NCI-H2227 treated with DMSO at 0.1 percent for 48 hours (cell line): ENCODE results near the gene DDOST.
"Not testable (repeated sequence)": the region's sequence is repeated elsewhere in the genome, so short reads cannot be mapped to it uniquely, and the experiment has no call there.

Experiments
- DNase-seq: peaks from one replicate; lab custom pipeline; 2025; lab: John Stamatoyannopoulos, UW

DDOST gene

GRCh38 chr1:20624709-20625108, 36.5 kb downstream of the DDOST start:
- DNase-seq = no peak

- no peak for DNase-seq
Observed at GRCh38 chr1:20621012-20621411, 40.2 kb downstream of the DDOST start.

GRCh38 chr1:20619999-20620398, 41.2 kb downstream of the DDOST start:
- no peak for DNase-seq

GRCh38 chr1:20618550-20618949, 42.6 kb downstream of the DDOST start:
- no peak for DNase-seq

- DNase-seq = no peak
Observed at GRCh38 chr1:20616847-20617487, 44.2 kb downstream of the DDOST start.

- no peak for DNase-seq
Observed at GRCh38 chr1:20615946-20616846, 45.0 kb downstream of the DDOST start.

- no peak for DNase-seq
Observed at GRCh38 chr1:20614131-20614579, 47.0 kb downstream of the DDOST start.

- no peak for DNase-seq
Observed at GRCh38 chr1:20612221-20612746, 48.9 kb downstream of the DDOST start.

- DNase-seq = no peak
Observed at GRCh38 chr1:20611652-20612051, 49.5 kb downstream of the DDOST start.

GRCh38 chr1:20610970-20611369, 50.2 kb downstream of the DDOST start:
- DNase-seq = no peak

- no peak for DNase-seq
Observed at GRCh38 chr1:20609541-20609940, 51.6 kb downstream of the DDOST start.

GRCh38 chr1:20606801-20607570, 54.2 kb downstream of the DDOST start:
- not testable (repeated sequence) for DNase-seq

GRCh38 chr1:20604678-20605077, 56.5 kb downstream of the DDOST start:
- DNase-seq = no peak

GRCh38 chr1:20603504-20604464, 57.4 kb downstream of the DDOST start:
- no peak for DNase-seq

- no peak for DNase-seq
Observed at GRCh38 chr1:20602851-20603450, 58.2 kb downstream of the DDOST start.
